ENCODE measurements around the gene CDSN.

The CDSN gene

DNA sequence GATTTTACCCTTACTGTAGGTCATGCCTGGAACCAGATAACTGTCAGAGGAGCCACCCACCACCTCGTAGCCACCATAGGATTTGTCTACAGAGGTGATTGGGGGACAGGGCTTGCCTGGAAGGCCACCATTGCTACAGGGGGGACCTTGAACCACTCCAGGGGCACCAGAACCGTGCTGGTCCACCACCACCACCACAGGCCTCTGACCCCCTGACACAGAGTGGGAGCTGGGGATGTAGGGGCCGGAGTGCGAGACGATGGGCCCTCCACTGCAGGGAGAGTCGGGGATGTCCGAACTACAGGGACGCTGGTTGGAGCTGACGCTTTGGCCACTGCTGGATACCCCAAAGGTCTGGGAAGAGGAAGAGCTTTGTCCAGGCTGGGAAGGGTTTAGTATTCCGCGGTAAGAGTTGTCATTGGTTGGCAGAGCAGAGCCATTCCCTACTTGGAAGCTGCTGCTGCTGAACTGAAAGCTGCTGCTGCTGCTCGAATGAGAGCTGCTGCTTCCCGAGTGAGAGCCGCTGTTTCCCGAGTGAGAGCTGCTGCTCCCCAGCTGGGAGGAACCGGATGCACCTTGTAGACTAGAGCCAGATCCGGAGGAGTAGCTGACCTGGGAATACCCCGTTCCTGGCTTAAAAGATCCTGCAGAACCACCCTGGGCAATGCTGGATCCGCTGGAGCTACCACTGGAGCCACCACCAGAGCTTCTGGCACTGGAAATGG is 3.4 kb downstream of the CDSN start:
- no peak for DNase-seq (ENCODE audit: low spot score)

DNA sequence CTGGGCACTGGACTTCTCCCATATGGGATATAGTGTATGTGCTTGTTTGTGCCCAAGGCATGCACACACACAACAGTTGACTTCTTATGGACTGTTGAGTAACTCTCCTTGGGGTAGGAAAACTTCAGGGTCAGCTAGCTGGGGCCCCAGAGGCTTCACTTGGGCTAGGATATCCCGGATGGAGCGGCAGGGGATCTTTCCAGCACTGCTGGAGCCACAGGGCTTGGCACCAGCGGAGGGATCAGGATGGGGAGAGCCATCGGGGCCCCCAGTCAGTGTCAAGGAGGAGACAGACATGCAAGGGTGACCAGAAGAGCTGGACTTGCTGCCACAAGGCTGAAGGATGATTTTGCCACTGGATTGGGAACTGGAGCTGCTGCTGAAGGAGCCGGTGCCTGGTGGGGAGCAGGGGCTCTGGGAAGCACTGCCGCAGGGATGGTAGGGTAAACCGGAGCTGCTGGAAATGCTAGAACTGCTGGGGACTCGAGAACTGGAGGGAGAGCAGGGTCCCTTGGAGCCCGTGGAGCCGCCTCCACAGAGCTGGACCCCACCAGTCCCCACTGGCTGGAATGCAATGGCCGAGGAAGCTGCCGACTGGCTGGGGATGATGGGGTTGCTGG is 4.2 kb downstream of the CDSN start:
- no peak for DNase-seq (ENCODE audit: low spot score)

DNA sequence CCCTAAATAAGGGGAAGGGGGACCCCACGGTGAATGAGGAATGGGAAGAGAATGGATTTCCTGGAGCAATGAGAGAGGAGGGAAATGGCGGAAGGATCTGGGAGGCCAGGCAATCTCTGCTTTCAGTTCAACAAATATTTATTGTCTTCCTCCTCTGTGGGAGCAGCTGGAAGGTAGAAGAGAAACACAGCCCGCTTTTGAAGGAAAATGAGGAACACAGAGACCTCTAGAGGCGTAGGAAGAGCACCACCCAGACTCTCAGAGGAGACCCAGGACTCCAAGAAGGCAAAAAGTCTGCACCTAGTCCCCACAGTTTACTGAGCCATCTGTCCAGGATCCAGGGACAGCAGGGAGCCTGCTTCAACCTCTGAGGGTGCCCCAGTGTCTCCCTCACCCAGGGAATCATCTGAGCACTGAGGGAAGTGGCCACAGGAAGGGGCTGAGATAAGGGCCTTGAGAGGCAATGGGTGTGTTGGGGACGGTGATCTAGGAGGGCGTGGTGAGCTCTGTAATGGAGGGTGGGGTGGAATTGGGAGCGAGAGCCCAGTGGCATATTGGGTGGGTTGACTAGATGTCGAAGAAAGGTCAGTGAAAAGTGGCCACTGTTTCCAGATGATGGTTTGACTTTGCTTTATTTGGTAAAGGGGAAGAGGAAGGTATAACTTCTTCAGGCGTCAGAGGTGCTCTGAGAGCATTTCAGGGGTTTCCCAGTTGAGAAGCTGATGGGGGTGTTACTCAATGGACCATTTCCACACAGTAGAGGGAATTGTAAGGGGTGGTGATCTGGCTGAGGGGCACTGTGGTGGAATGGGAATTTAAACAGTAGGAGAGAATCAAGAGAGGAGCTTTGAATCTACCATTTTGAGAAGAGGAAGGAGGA is 5.0 kb downstream of the CDSN start:
- DNase-seq (ENCODE audit: low spot score), result peak; percentile 68

DNA sequence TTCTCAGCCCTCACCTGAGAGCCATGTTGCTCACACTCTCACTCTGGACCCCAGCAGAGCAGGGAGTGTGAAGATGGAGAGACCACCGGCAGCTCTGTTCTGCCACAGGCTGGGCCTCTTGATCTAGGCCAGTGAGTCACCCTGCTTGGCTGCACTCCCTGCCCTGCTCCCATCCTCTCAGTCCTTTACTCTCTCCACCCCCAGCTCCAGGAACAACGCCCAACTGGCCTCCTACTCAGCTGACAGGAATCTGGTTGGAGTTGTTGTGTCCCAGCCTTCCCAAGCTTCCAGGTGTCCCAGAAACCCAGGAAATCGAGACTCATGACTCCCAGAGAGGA is 5.7 kb downstream of the CDSN start, which contains the start of gene PSORS1C1:
PSORS1C1 (plus strand) TSS at position 260 of the 338 bp plus-strand sequence. CDS start 14,833 bp downstream, outside the sequence.
- DNase-seq (ENCODE audit: low spot score), result peak; percentile 46

DNA sequence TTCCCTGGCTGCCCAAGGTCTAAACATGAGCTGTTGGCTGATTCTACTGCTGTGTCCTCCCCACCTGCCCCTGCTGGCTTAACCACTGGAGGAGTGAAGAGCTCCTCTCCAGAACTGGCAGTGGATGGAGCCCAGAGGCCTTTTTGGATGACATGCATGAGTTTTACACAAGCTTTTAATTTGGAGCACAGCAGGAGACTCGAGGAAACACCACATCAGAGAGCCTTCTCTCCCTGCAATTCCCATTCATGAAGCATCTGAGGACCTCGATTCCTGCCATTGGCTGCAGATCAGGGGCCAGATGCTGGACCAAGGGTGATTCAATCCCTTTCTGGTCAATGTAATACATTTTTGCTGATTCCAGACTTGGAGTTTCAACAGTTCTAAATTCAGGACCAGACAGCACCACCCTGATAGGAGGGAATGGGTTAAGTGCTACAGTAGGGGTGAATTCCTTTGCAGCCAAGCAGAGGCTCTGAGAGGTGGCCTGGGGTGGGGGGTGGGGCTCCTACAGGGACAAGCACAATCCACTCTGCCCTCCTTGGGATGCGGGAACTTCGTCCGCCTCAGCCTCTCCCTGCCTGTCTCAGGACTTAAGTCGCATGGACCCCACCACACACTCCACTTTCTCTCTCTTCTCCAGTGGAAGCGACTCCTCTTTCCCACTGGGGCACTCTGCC is 6.2 kb downstream of the CDSN start:
- no peak for DNase-seq (ENCODE audit: low spot score)

DNA sequence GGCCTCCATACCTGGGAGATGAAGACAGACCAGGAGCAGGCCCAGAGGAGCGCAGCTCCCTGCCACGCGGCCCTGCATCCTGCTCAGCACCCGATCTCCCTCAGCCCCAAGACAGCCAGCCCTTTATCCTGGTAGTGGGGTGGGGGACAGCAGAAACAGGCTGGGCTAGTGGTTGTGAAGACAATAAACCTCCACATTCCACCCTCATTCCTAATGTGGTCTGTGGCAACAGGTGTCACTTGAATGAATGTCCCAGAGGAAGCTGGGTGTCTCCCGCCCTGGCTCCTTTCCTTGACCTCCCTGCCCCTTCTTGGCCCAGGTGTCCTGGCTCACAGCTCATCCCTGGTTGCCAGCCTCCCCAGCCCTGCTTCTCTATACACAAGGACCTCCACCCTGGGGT is 7.8 kb downstream of the CDSN start, which contains the start of gene C6orf15:
C6orf15 (minus strand) TSS at position 98 of the 400 bp plus-strand sequence; CDS start at position 78, 20 bp downstream.
- no peak for DNase-seq (ENCODE audit: low spot score)

DNA sequence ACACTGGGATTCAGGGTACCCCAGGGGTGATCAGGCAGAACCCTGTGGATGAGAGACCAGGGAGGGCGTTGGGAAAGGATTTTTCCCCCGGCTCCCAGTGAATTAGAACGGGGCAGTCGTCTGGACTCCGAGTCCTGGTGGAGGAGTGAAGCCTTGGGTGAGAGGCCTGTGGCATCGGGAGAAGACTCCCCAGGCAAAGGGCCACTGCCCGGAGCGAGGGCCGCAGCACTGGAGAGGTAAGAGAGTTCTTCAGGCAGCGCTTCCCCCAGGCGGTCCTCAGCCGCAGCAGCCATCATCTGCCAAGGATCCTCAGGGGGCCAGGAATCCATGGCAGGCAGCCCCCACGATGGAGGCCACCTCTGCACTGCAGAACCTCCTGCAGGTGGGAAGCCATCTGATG is 8.5 kb downstream of the CDSN start:
- no peak for DNase-seq (ENCODE audit: low spot score)

DNA sequence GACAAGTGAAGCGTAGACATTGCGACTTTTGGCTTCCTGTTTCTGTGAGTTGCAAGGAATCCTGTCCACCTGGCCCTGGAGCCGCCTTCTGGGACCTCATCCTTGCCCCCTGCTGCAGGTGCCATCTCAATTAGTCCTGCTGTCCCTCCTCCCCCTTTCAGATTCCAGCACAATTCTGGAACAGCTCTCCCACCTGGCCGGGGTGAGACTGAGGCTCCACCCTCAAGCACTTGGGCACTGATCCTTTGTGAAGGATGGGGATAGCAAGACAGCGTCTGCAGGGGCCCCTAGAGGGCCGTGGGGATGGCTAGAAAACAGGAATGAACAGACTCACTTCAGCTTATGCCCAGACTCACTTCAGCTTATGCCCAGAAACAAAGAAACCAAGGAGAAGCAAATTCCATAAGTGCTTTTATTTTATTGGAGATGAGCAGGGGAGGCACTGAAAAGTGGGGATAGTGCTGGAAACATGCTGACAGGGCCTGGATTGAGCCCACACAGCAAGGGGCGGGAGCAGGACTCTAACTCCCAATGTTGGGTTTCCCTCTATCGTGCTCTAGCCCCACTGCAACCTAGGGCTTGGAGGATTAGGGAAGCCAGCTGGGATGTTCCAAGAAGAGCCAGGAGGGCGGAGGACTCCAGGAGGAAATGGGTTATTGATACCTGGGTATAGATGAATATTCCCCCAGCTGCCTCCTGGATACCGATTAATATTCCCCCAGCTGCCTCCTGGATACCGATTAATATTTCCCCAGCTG is 9.2 kb downstream of the CDSN start:
- no peak for DNase-seq (ENCODE audit: low spot score)

DNA sequence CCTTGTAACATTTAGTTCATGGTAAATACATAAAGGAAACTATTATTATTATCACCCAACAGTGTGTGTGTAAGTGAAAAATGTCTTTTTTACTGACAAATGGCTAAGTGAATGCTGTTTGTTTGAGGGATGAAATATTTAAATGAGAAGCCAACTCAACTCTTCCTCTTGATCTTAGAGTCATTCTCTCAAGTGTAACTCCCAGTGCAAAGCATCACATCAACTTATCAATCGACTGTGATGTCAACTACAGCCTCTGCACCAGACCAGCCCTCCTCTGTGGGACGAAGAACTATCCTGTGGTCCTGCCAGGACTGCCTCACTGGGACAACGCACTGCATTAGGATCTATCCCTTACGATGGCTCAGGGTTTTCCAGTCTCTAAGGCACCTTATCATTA is 13.2 kb downstream of the CDSN start:
- no peak for DNase-seq (ENCODE audit: low spot score)

DNA sequence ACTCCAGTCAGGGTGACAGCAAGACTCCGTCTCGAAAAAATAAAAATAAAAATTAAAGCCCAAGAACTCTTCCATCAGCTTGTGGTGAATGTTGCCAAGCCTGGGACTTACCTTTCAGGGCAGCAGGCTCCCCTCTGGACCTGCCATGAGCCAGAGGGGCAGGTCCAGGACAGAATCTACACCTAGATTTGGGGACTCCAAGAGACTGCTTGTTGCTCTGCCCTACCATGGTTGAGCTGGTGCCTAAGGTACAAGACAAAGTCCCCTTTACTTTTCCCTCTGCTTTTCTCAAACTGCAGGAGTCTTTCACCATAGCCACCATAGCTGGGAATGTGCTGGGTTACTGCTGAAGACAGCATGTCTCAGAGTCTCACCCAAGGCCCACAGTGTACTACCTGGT is 17.1 kb downstream of the CDSN start:
- no peak for DNase-seq (ENCODE audit: low spot score)

DNA sequence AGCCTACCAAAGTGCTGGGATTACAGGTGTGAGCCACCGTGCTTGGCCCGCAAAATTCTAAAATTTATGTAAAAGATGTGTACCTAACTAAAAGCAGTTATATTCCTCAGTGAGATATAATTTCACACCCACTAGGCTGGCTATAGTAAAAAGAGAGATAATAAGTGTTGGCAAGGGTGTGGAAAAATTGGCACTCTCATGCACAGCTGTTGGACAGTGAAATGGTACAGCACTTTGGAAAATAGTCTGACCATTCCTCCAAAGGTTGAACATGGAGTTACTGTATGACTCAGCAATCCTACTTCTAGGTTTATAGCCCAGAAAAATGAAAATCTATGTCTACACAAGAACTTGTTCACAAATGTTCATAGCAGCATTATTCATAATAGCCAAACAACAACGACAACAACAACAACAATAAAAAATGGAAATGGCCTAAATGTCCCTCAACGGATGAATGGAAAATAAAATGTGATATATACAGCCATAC is 21.8 kb downstream of the CDSN start:
- no peak for DNase-seq (ENCODE audit: low spot score)

DNA sequence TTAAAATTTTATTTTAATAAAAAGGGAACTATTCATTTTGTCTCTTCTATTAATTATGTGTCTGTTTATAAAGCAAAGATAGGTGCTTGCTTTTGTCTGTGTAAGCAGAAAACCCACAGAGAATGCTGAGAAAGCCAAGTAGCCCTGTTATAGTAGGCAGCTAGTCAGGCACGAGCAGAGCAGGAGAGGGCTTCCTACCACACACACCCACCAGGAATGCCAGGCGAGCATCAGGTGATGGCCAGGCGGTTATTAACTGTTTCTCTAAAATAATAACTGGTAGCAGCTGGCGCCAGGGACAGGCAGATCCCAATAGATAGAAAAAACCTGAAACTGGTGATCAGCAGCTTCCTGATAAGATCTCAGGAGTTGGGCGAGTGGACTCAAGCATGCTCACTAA is 23.6 kb downstream of the CDSN start:
- DNase-seq (ENCODE audit: low spot score), result no peak

DNA sequence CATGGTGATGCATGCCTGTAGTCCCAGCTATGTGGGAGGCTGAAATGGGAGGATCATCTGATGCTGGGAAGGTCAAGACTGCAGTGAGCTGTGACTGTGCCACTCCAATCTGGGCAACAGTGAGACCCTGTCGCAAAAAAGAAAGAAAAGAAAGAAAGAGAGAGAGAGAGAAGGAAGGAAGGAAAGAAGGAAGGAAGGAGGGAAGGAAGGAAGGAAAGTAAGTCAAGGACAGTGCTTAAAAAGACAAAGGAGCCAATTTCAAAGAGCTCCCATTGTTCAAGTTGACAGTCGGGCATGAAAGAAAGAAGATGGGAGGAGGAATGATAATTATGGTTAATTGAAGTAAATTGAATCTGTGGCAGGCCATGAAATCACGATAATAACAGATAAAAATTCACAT is 24.0 kb downstream of the CDSN start:
- no peak for DNase-seq (ENCODE audit: low spot score)

DNA sequence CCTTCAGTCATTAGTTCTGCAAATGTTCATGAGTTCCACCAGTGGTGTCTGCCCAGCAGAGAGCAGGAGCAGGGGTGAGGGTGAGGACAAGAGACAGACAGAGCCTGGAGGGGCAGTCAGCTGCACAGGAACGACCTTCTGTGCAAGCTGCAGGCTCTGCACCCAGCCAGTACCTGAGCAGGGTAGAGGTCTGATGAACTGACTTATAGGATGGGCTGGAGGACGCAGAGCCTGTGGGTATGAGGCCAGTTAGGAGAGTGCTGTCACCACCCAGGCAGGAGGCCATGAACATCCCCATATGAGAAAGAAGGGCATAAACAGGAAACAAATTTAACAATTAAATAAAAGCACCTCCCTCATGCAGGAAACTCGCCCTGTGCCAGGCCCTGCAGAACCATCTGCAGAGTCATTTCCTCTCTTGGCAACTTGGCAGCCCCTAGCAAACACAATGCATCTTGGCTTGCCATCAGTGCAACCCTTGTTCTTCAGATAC is 25.8 kb downstream of the CDSN start:
- no peak for DNase-seq (ENCODE audit: low spot score)

DNA sequence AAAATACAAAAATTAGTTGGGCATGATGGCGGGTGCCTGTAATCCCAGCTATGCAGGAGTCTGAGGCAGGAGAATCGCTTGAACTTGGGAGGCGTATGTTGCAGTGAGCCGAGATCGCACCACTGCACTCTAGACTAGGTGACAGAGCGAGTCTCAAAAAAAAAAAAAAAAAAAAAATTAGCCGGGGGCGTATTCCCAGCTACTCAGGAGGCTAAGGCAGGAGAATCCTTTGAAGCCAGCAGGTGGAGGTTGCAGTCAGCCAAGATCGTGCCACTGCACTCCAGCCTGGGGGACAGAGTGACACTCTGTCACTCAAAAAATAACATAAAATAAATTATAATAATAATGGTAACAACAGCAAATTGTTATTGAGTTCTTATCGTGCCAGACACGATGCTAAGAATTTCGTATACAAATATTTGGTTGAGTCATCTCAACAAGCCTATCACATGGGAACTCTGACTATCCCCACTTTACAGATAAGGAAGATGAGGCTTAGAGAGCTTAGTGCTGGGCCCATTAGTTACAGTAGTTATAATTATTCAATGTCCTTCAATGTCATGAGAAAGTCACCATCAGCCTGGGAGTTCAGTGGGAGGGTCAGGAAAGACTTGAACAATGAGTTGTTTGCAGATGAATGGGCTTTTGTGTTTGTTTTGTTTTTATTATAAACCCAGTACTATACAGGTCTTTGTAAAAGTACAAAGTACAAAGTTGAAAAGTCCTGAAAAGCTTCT is 27.3 kb downstream of the CDSN start:
- peak; percentile 57 for DNase-seq (ENCODE audit: low spot score)

DNA sequence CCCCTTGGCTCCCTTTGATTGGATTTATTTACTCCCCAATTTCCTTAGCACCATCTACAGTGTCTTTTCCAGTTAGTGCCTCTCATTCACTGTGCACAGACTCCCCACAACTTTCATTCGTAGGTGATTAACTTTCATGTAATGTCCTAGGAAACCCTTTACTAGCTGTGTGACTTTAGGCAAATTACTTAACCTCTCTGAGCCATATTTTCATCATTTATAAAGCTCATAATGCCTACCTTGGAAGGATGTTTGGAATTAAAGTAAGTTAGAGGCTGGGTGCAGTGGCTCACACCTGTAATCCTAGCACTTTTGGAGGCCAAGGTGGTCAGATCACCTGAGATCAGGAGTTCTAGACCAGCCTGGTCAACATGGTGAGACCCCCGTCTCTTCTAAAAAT is 28.0 kb downstream of the CDSN start:
- DNase-seq (ENCODE audit: low spot score), result no peak

DNA sequence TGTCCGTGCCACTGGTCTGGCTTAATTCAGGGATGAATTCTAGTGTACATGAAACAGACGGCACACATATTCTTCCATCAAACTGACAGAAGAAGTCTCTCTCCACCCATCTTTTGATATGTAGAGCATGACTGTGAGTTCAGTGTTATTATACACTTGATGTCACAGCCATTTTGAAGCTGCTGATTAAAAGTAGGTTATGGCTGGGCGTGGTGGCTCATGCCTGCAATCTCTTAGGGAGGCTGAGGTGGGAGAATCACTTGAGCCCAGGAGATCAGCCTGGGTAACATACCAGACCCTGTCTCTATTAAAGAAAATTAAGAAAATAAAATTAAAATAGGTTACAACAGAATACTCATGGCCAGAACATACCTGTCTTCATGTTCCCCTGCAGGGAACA is 28.6 kb downstream of the CDSN start:
- DNase-seq (ENCODE audit: low spot score), result no peak

DNA sequence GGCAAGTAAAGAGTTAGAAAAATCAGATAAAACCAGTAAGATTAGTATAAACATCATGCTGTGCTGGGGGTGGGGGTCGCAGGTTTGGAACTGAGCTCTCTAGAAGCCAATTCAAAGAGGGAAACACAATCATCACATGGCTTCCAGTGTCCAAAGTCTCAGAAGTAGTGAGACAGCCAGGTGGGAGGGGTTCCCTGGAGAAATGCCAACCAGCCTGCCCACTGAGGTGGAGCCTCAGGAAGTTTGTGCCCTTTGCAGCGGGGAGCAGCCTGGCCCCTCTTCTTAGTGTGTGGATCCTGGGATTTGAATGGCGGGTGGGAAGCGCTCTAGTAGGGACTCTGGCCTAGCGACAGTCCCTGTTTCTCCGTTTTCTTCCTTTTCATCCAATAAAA is 29.3 kb downstream of the CDSN start:
- no peak for DNase-seq (ENCODE audit: low spot score)

DNA sequence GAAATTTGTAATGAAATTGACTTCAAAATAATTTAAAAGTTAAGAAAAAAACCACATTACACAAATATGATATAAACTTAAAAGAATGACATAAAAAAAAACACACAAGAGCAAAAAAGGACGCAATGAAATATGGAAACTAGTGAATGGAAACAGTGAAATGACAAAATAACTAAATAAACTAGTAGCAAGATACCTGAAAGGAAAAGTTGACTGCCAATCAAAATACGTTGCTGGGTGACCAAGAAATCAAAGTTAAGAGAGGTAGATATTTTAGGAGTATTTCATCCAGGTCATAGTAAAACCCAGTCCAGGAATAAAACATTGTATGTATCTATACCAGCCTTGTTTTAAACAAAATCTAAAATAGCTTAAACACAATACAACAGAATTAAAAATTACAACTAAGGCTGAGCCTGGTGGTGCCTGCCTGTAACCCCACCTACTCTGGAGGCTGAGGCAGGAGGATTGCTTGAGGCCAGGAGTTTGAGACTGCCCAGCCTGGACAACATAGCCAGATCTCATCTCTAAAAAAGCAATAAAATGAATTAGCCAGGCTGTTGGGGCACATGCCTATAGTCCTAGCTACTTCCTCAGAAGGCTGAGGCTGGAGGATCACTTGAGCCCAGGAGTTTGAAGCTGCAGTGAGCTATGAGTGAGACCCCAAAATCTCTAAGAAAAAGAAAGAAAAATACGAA is 29.8 kb downstream of the CDSN start:
- no peak for DNase-seq (ENCODE audit: low spot score)
